NCI-H2029 (cell line): Measurements from ENCODE around the gene GATA1.
A peak's percentile ranks its signal among the peaks of the same experiment; 100 is the strongest.

Experiments used
- DNase-seq: peaks from one replicate; lab custom pipeline; 2025; lab: John Stamatoyannopoulos, UW

Gene GATA1

DNA sequence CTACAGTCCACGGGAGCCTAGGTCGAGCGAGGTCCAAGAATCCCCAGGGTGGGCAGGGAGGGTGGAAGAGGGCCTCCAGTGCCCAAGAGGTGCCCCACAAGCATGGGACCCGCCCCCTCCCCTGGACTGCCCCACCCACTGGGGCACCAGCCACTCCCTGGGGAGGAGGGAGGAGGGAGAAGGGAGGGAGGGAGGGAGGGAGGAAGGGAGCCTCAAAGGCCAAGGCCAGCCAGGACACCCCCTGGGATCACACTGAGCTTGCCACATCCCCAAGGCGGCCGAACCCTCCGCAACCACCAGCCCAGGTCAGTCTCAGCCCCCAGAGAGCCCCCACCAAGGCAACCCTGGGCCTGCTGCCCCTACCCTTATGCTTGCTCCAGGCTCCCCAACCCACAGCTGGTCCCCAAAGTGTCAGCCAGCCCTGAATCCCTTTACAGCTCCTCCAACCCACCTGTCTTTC is at the start of gene GATA1:
Gene GATA1, plus strand, starts transcription at position 250 of the 460 bp plus-strand sequence. CDS start 4,520 bp downstream, outside the sequence.
- DNase-seq: no peak

- no peak for DNase-seq
Measured at GRCh38 chrX:48736878-48737212, 49.5 kb upstream of the GATA1 start.

DNA sequence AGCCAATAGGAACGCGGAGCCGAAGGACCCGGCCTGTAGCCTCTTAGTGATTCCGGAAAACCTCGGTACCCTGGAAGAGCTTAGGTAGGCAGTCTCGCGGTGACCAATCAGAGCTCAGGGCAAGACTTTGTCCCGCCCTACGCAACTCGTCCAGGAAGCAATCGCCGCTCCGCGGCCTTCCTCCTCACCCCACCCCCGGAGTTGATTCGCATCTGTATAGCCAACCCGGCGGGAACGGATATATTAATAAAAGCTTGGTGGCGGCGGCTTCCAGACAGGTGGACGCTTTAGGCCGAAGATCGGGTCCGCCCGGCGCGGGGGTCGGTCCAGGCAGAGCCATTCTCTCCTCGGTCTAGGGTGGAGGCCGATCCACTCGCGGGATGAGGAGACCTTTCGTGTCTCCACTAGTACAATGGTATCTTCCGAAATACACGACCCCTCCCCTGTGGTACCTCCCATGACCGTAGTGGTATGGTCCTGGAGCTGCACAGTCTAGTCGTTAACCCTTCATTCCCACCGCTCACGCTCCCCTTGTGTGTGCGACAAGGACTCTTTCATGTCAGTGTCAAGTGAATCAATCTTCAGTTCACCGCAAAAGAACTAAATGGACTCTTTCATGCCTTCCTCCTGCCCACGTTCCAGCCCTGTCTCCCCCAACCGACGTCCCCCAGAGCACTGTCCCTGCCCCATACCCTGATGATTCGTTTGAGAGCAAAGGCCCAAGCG is 49.0 kb upstream of the GATA1 start:
- DNase-seq: peak; percentile 94

DNA sequence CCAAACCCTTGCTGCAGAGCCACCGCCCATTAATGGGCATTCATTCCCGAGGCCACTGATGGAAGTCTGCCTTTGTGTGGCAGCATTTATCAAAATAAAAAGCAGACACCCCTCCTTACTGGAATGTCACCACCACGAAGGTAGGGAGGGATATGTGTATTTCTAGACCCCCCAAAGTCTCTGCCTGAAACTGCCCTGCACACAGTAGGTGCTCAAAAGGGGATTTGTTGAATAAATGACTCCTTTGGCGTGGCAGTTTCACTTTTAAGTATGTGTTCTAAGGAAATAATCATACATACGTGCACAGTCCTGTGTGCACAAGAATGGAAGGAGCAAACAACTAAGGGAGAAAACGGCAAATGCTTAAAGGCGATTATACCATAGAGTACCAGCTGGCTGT is 48.5 kb upstream of the GATA1 start:
- no peak for DNase-seq

DNA sequence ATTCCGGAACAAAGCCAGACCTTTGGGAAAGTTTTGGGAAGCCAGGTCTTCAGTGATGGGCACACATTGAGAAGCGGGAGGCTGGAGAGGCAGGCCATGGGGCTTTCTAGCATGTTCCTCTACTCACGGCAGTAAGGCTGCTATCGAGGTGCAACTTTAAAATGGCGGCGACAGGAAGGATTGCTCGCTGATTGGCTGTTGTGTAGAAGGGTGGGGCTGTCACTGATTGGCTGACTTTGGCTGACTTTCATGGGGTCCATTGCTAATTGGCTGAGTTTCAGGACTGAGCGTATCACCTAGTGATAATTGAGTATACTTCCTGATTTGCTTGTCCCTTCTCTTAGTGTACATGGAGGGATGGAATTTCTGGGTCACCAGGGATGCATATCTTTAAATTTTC is 44.6 kb upstream of the GATA1 start:
- DNase-seq: no peak

DNA sequence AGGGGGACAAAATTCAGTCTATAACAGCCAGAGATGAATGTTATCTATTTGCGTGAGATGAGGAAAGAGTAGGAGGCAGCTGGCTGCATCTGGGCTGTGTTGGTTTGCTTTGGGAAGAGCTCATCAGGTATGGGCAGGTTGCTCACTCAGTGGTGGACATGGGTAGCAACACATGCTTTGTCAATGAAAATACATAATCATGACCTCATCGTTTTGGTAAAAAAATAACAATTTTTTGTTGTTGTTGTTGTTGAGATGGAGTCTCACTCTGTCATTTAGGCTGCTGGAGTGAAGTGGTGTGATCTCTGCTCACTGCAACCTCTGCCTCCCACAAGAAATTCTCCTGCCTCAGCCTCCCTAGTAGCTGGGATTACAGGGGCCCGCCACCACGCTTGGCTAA is 41.2 kb upstream of the GATA1 start:
- no peak for DNase-seq

GRCh38 chrX:48747415-48748016 is 38.9 kb upstream of the GATA1 start:
- no peak for DNase-seq

DNA sequence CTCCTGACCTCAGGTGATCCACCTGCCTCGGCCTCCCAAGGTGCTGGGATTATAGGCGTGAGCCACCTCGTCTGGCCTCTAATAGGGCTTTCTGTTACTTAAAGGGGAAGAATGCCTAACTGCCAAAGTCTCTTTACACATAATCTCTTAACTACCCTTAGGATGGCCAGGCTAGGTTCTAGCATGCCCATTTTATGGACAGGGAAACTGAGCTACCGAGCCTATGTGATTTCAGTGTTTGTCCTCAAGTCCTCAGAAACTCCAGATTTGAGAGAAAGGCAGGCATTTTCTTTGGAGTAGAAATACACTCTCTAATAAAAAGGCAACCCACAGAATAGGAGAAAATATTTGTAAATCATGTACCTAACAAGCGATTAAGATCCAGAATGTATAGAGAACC is 37.2 kb upstream of the GATA1 start:
- DNase-seq: no peak

DNA sequence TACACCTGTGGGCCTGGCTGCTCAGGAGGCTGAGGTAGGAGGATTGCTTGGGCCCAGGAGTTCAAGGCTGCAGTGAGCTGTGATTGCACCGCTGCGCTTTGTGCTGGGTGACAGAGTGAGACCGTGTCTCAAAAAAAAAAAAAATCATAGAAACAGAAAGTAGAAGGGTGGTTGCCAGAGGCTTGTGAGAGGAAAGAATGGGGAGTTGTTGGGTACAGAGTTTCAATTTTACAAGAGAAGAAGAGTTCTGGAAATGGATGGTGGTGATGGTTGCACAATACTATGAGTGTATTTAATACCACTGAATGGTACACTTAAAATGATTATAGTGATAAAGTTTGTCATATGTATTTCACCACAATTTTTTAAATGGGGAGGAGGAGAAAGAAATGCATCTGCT is 35.0 kb upstream of the GATA1 start:
- DNase-seq: no peak

GRCh38 chrX:48752498-48752897 is 33.9 kb upstream of the GATA1 start:
- no peak for DNase-seq

GRCh38 chrX:48753708-48754228 is 32.6 kb upstream of the GATA1 start:
- no peak for DNase-seq

GRCh38 chrX:48754238-48754637 is 32.2 kb upstream of the GATA1 start:
- DNase-seq: no peak

GRCh38 chrX:48761674-48762471 is 24.5 kb upstream of the GATA1 start, which contains the start of gene GLOD5:
Gene GLOD5, plus strand, starts transcription at chrX:48761747. Its CDS starts 44 bp downstream, at chrX:48761791.
- peak; percentile 83 for DNase-seq

DNA sequence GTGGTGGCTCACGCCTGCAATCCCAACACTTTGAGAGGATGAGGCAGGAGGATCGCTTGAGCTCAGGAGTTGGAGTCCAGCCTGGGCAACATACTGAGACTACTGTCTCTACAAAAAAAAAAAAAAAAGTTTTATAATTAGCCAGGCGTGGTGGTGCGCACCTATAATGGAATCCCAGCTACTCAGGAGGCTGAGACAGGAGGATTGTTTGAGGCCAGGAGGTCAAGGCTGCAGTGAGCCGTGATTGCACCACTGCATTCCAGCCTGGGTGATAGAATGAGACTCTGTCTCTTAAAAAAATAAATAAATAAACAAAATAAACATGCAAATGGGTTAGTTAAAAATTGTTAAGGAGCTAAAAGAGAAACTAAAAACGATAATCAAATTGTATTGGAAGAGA is 17.2 kb upstream of the GATA1 start:
- no peak for DNase-seq

DNA sequence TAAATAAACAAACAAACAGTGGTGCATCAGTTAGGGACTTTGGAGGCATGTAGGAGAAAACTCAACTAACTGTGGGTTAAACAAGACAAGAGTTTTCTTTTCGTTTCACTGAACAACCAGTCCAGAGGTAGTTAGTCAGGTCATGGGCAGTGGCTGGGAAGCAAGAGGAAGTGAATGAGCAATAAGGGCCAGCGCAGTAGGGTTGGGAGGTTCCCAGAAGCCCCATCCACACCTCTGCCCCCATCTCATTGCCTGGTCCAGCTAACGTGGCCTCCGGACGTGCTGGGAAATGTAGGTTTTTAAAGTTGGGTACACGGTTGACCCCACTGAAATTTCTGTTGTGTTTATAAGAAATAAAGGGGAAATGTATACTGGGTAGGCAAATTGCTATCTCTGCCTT is 16.1 kb upstream of the GATA1 start:
- DNase-seq: no peak

- no peak for DNase-seq
Measured at GRCh38 chrX:48772602-48773001, 13.8 kb upstream of the GATA1 start.

- DNase-seq: no peak
Measured at GRCh38 chrX:48776818-48777439, 9.5 kb upstream of the GATA1 start.

DNA sequence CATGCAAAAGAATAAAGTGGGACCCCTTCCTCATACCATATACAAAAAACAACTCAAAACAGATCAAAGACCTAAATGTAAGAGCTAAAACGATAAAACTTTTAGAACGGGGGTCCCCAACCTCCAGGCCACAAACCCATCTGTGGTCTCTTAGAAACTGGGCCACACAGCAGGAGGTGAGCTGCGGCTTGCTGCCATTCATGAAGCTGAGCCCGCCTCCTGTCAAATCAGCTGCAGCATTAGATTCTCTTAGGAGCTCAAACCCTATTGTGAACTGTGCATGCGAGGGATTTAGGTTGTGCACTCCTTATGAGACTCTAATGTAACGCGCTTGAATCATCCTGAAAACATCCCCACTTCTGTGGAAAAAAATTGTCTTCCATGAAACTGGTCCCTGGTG is 7.0 kb upstream of the GATA1 start:
- no peak for DNase-seq

DNA sequence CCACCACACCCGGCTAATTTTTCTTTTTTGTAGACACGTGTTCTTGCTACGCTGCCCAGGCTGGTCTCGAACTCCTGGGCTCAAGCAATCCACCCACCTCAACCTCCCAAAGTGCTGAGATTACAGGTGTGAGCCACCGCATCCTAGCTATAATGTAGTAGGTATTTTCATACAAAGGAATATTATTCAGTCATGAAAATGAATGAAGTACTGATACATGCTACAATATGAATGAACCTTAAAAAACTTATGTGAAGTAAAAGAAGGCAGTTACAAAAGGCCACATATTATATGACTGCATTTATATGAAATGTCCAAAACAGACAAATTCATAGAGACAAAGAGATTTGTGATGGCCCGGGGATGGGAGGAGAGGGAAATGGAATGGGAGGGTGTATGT is 4.7 kb upstream of the GATA1 start:
- DNase-seq: no peak

GRCh38 chrX:48782216-48782615 is 4.2 kb upstream of the GATA1 start:
- no peak for DNase-seq

DNA sequence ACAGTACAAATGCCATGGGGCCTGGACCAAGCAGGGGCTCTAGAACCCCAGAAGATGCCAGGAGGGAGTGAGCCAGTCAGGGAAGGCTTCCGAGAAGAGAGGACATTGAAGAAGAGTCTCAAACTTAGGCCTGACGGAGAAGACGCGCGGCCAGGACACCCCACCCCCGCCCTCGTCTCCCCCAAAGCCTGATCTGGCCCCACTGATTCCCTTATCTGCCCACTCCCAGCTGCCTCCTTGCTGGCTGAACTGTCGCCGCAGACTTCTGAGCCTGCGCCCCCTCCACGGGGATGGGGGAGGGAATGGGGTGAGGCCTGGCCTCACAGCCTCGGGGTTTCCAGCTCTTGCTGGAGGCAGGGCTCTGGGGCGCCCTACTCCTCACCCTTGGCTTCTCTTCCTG is 3.6 kb upstream of the GATA1 start:
- DNase-seq: no peak

GRCh38 chrX:48784726-48785125 is 1.7 kb upstream of the GATA1 start:
- no peak for DNase-seq
